C4-2B (cell line): ENCODE results near the gene ADORA2B.

ENCODE experiments used
- CTCF ChIP-seq: fragments of 450-650 bp; conservative IDR thresholded peaks from 2 replicates; pipeline ENCODE4 v1.5.1; 2017; ENCODE audit warnings: mild to moderate bottlenecking
- ZFX ChIP-seq: fragments of 450-650 bp; IDR thresholded peaks from 2 replicates; pipeline ENCODE4 v1.6.1; 2017

GRCh38 chr17:15973834-15974233 lies 28.9 kb downstream of the ADORA2B start:
- TF ChIP-seq CTCF = no peak
- no peak for TF ChIP-seq ZFX
